ENCODE data around the gene HSD17B4.
A peak's percentile ranks its signal among the peaks of the same experiment; 100 is the strongest.
"Not testable (repeated sequence)": the region's sequence is repeated elsewhere in the genome, so short reads cannot be mapped to it uniquely, and the experiment has no call there.

HSD17B4 gene, protein sequence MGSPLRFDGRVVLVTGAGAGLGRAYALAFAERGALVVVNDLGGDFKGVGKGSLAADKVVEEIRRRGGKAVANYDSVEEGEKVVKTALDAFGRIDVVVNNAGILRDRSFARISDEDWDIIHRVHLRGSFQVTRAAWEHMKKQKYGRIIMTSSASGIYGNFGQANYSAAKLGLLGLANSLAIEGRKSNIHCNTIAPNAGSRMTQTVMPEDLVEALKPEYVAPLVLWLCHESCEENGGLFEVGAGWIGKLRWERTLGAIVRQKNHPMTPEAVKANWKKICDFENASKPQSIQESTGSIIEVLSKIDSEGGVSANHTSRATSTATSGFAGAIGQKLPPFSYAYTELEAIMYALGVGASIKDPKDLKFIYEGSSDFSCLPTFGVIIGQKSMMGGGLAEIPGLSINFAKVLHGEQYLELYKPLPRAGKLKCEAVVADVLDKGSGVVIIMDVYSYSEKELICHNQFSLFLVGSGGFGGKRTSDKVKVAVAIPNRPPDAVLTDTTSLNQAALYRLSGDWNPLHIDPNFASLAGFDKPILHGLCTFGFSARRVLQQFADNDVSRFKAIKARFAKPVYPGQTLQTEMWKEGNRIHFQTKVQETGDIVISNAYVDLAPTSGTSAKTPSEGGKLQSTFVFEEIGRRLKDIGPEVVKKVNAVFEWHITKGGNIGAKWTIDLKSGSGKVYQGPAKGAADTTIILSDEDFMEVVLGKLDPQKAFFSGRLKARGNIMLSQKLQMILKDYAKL

GRCh38 chr5:119452373-119453039, at the start of gene HSD17B4:
TSS of gene HSD17B4 (plus strand) at chr5:119452497. CDS start at chr5:119452576, 79 bp downstream.
- DNase-seq (ENCODE audit: low read depth in 2 of 2, low spot score in 1 of 2), result peak; percentile 50 to 58

GRCh38 chr5:119402555-119402954, 49.7 kb upstream of the HSD17B4 start:
- DNase-seq (ENCODE audit: low read depth in 2 of 2, low spot score in 1 of 2), result no peak

GRCh38 chr5:119404033-119404432, 48.3 kb upstream of the HSD17B4 start:
- no peak for DNase-seq (ENCODE audit: low read depth in 2 of 2, low spot score in 1 of 2)

DNA sequence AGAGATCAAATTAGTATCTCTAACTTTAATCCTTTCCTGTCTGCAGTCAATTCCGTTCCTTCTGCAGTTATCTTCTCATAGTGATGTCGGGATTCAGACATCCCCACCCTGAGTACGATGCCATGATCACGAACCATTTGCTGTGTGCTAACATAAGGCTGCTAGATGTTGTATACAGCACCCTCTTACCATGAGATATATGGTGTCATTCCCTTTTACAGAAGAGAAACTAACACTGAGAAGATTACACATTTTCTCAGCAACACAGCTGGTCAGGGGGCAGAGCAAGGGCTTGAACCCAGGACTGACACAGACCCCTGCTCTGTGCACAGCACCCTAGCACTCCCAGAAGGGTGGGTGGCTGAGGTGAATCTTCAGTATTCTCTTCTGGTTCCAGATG, 46.9 kb upstream of the HSD17B4 start:
- DNase-seq (ENCODE audit: low read depth in 2 of 2, low spot score in 1 of 2), result no peak

GRCh38 chr5:119406551-119407110, 45.7 kb upstream of the HSD17B4 start:
- DNase-seq (ENCODE audit: low read depth in 2 of 2, low spot score in 1 of 2), result no peak

DNA sequence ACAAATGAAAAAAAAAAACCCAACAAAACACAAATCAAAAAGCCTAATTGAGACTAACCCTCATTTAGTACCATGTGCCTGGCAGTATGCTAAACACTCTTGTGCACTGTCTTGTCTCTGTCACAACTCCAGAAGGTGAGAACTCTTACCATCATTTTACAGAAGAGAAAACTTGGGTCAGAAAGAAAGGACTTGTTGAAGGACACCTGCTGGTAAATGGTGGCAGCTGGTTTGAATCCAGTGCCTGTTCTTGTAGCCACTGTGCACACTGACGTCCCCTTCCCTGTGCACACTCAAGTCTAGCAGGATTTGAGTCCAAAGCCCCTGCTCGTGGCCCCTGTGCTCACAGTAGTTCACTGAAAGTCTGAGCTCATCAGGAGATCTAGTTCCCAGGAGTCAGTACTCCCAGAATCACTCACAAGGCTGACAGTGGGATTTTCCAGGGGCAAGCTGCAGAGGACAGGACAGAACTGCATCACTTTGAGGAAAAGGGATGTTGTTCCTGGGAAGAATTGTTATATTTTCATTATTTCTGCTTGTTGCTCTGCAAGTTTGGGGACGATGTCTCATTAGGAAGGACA, 43.0 kb upstream of the HSD17B4 start:
- no peak for DNase-seq (ENCODE audit: low read depth in 2 of 2, low spot score in 1 of 2)

- DNase-seq (ENCODE audit: low read depth in 2 of 2, low spot score in 1 of 2), result no peak
Measured at GRCh38 chr5:119410448-119411159, 41.7 kb upstream of the HSD17B4 start.

GRCh38 chr5:119411361-119412278, 40.7 kb upstream of the HSD17B4 start:
- DNase-seq (ENCODE audit: low read depth in 2 of 2, low spot score in 1 of 2), result peak in 1 of 2 donors; percentile 23

- DNase-seq (ENCODE audit: low read depth in 2 of 2, low spot score in 1 of 2), result no peak
Measured at GRCh38 chr5:119412279-119413227, 39.7 kb upstream of the HSD17B4 start.

DNA sequence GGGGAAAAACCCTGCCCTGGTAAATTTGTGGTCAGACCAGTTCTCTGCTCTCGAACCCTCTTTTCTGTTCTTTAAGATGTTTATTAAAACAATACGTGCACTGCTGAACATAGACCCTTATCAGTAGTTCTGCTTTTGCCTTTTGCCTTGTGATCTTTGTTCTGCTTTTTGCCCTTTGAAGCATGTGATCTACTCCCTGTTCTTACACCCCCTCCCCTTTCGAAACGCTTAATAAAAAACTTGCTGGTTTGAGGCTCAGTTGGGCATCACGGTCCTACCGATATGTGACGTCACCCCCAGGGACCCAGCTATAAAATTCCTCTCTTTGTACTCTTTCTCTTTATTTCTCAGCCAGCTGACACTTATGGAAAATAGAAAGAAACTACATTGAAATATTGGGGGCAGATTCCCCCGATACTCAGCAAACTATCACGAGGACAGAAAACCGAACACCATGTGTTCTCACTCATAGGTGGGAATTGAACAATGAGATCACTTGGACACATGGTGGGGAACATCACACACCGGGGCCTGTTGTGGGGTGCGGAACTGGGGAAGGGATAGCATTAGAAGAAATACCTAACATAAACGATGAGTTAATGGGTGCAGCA, 38.1 kb upstream of the HSD17B4 start:
- DNase-seq (ENCODE audit: low read depth in 2 of 2, low spot score in 1 of 2), result not testable (repeated sequence)

DNA sequence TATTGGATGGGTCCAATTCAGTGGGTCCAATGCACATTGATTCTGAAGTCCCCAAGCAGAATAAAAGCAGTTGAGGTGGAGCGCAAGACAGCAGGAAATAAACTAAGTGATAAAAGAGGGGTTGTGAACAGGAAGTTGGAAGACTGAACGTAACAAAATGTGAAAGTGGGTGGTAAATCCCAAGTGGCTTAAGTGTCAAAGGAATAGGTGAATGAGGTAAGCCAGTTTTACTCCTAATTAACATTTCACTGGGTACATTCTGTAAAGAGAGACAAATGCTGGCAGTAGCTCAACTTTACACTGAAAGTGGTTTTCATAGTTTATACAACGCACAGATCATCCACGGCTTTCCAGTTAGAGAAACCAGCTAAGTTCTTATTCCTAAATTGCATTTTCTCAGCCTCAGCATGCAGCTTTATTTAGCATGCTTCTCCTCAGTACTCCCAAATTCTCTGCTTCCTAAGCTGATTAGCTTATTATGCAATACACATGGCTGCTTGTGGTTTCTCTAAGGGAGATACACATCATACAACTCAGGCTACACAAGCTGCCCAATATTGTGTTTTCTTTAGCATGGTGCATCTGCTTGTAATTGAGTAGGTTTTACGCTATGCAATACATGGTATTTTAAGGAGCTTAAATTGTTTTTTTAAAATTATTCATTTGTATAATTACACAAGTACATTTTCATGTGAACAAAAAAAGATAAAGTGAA, 34.2 kb upstream of the HSD17B4 start:
- no peak for DNase-seq (ENCODE audit: low read depth in 2 of 2, low spot score in 1 of 2)

- no peak for DNase-seq (ENCODE audit: low read depth in 2 of 2, low spot score in 1 of 2)
Measured at GRCh38 chr5:119418606-119419100, 33.6 kb upstream of the HSD17B4 start.

DNA sequence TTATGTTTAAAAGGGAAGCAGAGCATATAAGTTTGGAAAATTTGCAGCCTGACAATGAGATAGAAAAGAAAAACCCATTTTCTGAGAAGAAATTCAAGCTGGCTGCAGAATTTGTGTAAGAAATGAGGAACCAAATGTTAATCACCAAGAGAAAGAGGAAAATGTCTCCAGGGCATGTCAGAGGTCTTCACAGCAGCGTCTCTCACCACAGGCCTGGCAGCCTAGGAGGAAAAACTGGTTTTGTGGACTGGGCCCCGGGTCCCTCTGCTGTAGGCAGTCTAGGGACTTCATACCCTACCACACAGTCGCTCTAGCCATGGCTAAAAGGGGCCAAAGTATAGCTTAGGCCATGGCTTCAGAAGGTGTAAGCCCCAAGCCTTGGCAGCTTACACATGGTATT, 32.1 kb upstream of the HSD17B4 start:
- no peak for DNase-seq (ENCODE audit: low read depth in 2 of 2, low spot score in 1 of 2)

GRCh38 chr5:119426057-119426456, 26.2 kb upstream of the HSD17B4 start:
- DNase-seq (ENCODE audit: low read depth in 2 of 2, low spot score in 1 of 2), result no peak

GRCh38 chr5:119427060-119427459, 25.2 kb upstream of the HSD17B4 start:
- no peak for DNase-seq (ENCODE audit: low read depth in 2 of 2, low spot score in 1 of 2)

GRCh38 chr5:119427596-119427995, 24.7 kb upstream of the HSD17B4 start:
- not testable (repeated sequence) for DNase-seq (ENCODE audit: low read depth in 2 of 2, low spot score in 1 of 2)

DNA sequence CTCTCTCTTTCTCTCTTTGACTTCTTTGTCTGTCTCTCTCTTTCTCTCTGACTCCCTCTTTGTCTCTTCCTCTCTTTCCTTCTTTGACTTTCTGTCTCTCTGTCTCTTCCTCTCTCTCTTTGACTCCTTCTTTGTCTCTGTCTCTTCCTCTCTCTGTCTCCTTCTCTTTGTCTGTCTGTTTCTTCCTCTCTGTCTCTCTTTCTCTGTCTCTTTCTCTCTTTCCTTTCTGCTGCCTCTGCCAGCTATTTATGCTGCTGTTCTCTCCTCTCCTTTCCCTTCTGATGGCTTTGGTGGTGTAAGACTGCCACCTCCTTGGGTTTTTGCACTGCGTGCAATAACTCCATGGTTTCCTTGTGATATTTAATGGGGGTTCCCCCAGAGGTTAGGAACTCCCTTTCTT, 24.1 kb upstream of the HSD17B4 start:
- not testable (repeated sequence) for DNase-seq (ENCODE audit: low read depth in 2 of 2, low spot score in 1 of 2)
